Lung (tissue), 16 donors: ENCODE measurements around the gene DDB1. TPM values are rescaled to one million over a fixed set of nuclear protein-coding genes. Genes with fewer than 3 reads are reported as not detected.

Experiments
- ATAC-seq: fragments of 200-7000 bp; cut with Tn5 transposase; one replicate; pipeline ENCODE4 v1.9.1; 2020; ENCODE audit warnings: moderate number of reproducible peaks; ENCODE audit not compliant: insufficient read depth, low FRiP score
- DNase-seq, 3 donors: peaks; one replicate each; pipeline ENCODE4 v3.0.0-alpha.2; 2013 to 2017
- H3K27ac ChIP-seq, 2 donors: one replicate each; pipeline ENCODE4 v1.5.1; 2013; ENCODE audit warnings: mild to moderate bottlenecking in 2 of 2, moderate library complexity in 2 of 2, control low read depth in 1 of 2, inconsistent platforms in 1 of 2, low read depth in 1 of 2, low read length in 1 of 2
- H3K27me3 ChIP-seq, 3 donors: one replicate each; pipeline ENCODE4 v1.5.1; 2013; ENCODE audit warnings: low read length in 2 of 3; ENCODE audit not compliant: control insufficient read depth in 3 of 3, insufficient read depth in 3 of 3
- H3K36me3 ChIP-seq, 4 donors: one replicate each; pipeline ENCODE4 v1.5.1; 2013; ENCODE audit warnings: low read length in 4 of 4, mild to moderate bottlenecking in 1 of 4, moderate library complexity in 1 of 4; ENCODE audit not compliant: control insufficient read depth in 4 of 4, insufficient read depth in 4 of 4
- H3K4me1 ChIP-seq, 5 donors: one replicate each; pipeline ENCODE4 v1.5.1; 2013; ENCODE audit warnings: low read length in 5 of 5, mild to moderate bottlenecking in 2 of 5, moderate library complexity in 1 of 5; ENCODE audit not compliant: control insufficient read depth in 5 of 5, insufficient read depth in 5 of 5
- H3K4me3 ChIP-seq: one replicate; pipeline ENCODE4 v1.5.1; 2013; ENCODE audit warnings: mild to moderate bottlenecking, control low read depth, moderate library complexity
- H3K9ac ChIP-seq, 2 donors: one replicate each; pipeline ENCODE4 v1.5.1; 2013; ENCODE audit warnings: low read length in 2 of 2, control low read depth in 1 of 2; ENCODE audit not compliant: insufficient read depth in 1 of 2
- H3K9me3 ChIP-seq, 4 donors: one replicate each; pipeline ENCODE4 v1.5.1; 2013; ENCODE audit warnings: low read length in 3 of 4, mild to moderate bottlenecking in 1 of 4, moderate library complexity in 1 of 4; ENCODE audit not compliant: control insufficient read depth in 4 of 4, insufficient read depth in 3 of 4
- WGBS, 2 donors: extraction: QIAGEN DNeasy Blood & Tissue Kit; methylation state at CpG; one replicate each; pipeline ENCODE4 v1.1.7; 2013; 5-methylcytosine and 5-hydroxymethylcytosine counted together
- long read RNA-seq, 5 donors: transcript quantifications; one replicate each; lab custom pipeline, GENCODE V29; 2026
- polyA plus RNA-seq, 2 donors: library from polyadenylated mRNA; stranded (reverse); fragments of 200-250 nt; gene quantifications; one replicate each; pipeline ENCODE4 v1.2.1, GENCODE V29; 2013
- total RNA-seq, 2 donors: library from RNA; depleted of rRNA in 1 of 2; stranded (reverse); fragments of >200 nt in 1 of 2; gene quantifications; one replicate each; pipeline ENCODE4 v1.2.1, GENCODE V29; 2014 to 2021
- TF ChIP-seq, protein P1 (sequence below): IDR thresholded peaks from 2 replicates; pipeline ENCODE4 v1.5.1; 2012; ENCODE audit warnings: mild to moderate bottlenecking; ENCODE audit errors: control extremely low read depth, extremely low read depth
- donor health status: control.
- donor health status: control.
- donor health status: Bipolar disorder and iron deficiency.
- donor health status: healthy.
- donor health status: DM: yes; HTN: yes; CAD: no.

Gene DDB1
- total RNA-seq (100 to 1,000 TPM; 141 to 184 TPM), polyA plus RNA-seq (100 to 1,000 TPM in 1 of 2 donors, 10 to 100 TPM in 1; 88.5 to 101 TPM)
- long read RNA-seq, donor 1, full-length matches to known transcripts = 17 of 59 reads
- long read RNA-seq, donor 1, partial matches to known transcripts = 42 of 59 reads
- long read RNA-seq, donor 1, other reads (novel, unspliced or antisense) = 0 of 59 reads
- long read RNA-seq, donor 2, full-length matches to known transcripts = 9 of 15 reads
- long read RNA-seq, donor 2, partial matches to known transcripts = 6 of 15 reads
- long read RNA-seq, donor 2, other reads (novel, unspliced or antisense) = 0 of 15 reads
- long read RNA-seq, donor 3, full-length matches to known transcripts = 5 of 20 reads
- long read RNA-seq, donor 3, partial matches to known transcripts = 15 of 20 reads
- long read RNA-seq, donor 3, other reads (novel, unspliced or antisense) = 0 of 20 reads
- long read RNA-seq, donor 4, full-length matches to known transcripts = 12 of 34 reads
- long read RNA-seq, donor 4, partial matches to known transcripts = 22 of 34 reads
- long read RNA-seq, donor 4, other reads (novel, unspliced or antisense) = 0 of 34 reads
- long read RNA-seq, donor 5, full-length matches to known transcripts = 22 of 67 reads
- long read RNA-seq, donor 5, partial matches to known transcripts = 45 of 67 reads
- long read RNA-seq, donor 5, other reads (novel, unspliced or antisense) = 0 of 67 reads

DNA sequence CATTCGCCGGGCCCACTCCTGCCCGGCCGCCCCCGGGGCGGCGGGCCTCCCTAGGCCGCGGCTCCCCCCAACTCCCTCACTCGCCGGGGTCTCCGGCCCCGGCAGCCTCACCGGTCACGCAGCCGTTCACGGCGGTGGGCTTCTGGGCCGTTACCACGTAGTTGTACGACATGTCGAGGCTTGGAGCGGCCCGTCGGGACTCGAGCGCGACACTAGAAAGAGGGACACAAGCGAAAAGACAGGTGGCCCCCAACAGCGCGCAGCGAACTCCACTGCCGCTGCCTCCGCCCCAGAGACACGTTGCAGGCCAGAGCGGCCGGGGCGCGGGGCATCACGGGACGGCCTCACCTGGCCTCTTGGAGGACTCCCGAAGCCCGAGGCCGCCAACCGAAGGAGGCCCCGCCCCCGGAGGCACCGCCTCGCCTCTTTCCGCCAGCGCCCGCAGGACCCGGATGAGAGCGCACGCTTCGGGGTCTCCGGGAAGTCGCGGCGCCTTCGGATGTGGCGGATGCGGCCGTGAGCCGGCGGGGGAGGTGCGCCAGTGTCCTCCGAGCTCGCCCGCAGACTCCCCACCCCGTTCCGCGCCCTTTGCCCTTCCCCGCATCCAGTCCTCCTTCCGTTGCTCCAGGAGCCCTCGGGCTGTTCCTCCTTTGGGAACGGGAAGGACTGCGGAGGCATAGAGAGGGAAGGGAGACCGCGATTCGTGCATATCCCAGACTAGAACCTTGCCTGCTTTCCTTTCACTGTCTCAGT lies at the start of gene DDB1, which contains the start of gene TKFC:
Gene DDB1 (minus strand): TSS at position 309 of the 753 bp plus-strand sequence. CDS start 137 bp downstream, at position 172.
Gene TKFC (plus strand): TSS at position 432 of the 753 bp plus-strand sequence. CDS start 1,501 bp downstream, outside the sequence.
- Histone ChIP-seq H3K9me3 (no peaks in the 10 kb centered on the region), H3K27ac (peak within 1 kb of the TSS; percentile 92 to 96), H3K9ac (peak within 1 kb of the TSS; percentile 94 to 99), H3K4me3 (peak within 1 kb of the TSS; percentile 82), H3K36me3 (peaks cover 5 to 10% (median 6%) of the 10 kb centered on the region in 4 donors), H3K4me1 (peaks cover 7 to 30% (median 10%) of the 10 kb centered on the region in 5 donors), H3K27me3 (no peaks in the 10 kb centered on the region)
- TF ChIP-seq, protein P1, sequence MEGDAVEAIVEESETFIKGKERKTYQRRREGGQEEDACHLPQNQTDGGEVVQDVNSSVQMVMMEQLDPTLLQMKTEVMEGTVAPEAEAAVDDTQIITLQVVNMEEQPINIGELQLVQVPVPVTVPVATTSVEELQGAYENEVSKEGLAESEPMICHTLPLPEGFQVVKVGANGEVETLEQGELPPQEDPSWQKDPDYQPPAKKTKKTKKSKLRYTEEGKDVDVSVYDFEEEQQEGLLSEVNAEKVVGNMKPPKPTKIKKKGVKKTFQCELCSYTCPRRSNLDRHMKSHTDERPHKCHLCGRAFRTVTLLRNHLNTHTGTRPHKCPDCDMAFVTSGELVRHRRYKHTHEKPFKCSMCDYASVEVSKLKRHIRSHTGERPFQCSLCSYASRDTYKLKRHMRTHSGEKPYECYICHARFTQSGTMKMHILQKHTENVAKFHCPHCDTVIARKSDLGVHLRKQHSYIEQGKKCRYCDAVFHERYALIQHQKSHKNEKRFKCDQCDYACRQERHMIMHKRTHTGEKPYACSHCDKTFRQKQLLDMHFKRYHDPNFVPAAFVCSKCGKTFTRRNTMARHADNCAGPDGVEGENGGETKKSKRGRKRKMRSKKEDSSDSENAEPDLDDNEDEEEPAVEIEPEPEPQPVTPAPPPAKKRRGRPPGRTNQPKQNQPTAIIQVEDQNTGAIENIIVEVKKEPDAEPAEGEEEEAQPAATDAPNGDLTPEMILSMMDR = no peak
- DNase-seq (peak; percentile 95 to 97 (median 96)), ATAC-seq (peak; percentile 95)
- WGBS, 2 donors = 0 to 1% methylated on average over 68 to 81 of the region's 81 CpGs

DNA sequence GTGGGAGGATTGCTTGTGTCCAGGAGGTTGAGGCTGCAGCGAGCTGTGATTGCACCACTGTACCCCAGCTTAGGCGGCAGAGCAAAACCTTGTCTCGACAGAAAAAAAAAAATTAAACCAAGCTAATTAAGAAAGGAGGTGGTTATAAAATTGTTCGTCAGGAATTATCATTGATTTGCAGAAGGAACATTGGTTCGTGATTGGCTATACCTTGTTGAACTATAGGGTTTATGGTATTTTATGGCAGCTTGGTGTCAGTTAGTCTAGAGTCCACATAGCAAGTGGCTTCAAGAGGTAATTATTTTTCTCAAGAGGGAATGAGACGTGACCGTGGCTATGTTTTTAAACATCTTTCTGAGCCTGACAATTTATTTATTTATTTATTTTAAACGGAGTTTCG lies 48.0 kb upstream of the DDB1 start:
- no peaks in the 10 kb centered on the region for H3K36me3 ChIP-seq
- H3K27me3 ChIP-seq = no peaks in the 10 kb centered on the region
- 90 to 95% methylated on average over 9 of the region's 9 CpGs for WGBS, 2 donors
- H3K4me1 ChIP-seq = no peaks in the 10 kb centered on the region
- ATAC-seq = no peak
- H3K9me3 ChIP-seq = no peaks in the 10 kb centered on the region
- H3K9ac ChIP-seq = no peak overlapping the region
- H3K4me3 ChIP-seq = no peak overlapping the region
- no peak overlapping the region for H3K27ac ChIP-seq
- TF ChIP-seq, protein P1 = no peak
- DNase-seq = no peak

DNA sequence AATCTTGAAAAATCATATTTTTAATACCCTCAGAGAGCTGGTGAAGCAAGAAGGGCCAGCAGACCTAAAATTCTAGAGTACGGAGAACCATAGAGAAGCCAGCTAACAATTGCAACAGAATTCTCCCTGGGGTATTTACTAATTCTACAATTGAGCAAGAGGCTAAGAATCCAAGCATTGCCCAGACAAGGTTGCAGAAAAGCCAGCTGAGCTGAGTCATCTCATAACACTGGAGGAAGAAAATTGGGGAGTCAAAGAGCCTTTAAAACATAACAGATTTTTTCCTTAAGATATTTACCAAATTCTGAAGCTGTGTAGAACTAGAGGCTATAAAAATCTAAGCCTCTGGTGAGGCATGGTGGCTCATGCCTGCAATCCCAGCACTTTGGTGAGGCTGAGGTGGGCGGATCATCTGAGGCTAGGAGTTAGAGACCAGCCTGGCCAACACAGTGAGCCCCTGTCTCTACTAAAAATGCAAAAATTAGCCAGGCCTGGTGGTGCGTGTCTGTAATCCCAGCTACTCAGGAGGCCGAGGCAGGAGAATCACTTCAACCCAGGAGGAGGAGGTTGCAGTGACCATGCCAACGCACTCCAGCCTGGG lies 45.9 kb upstream of the DDB1 start:
- no peak for DNase-seq
- no peaks in the 10 kb centered on the region for H3K27me3 ChIP-seq
- H3K4me1 ChIP-seq = no peaks in the 10 kb centered on the region
- no peak overlapping the region for H3K27ac ChIP-seq
- TF ChIP-seq, protein P1 = no peak
- peak; percentile 62 for ATAC-seq
- H3K36me3 ChIP-seq = peaks cover 0 to 5% (median under 1%) of the 10 kb centered on the region in 4 donors
- no peaks in the 10 kb centered on the region for H3K9me3 ChIP-seq
- H3K4me3 ChIP-seq = no peak overlapping the region
- H3K9ac ChIP-seq = no peak overlapping the region
- WGBS, 2 donors = 79 to 80% methylated on average over 5 of the region's 5 CpGs
